GM10248 (cell line): ENCODE results near the gene RPH3AL.

Experiments
- CTCF ChIA-PET: fragments of 300-600 bp; sonication (Branson Sonifier 250); formaldehyde crosslinking; extraction: SDS; loops from one replicate; lab custom pipeline; 2021; ENCODE audit warnings: antibody characterized with exemption; lab: Yijun Ruan, JAX
- POLR2A ChIA-PET: fragments of 350-650 bp; sonication (Branson Sonifier 250); formaldehyde crosslinking; extraction: SDS; loops from one replicate; lab custom pipeline; 2020; ENCODE audit warnings: antibody characterized with exemption; lab: Yijun Ruan, JAX
- DNase-seq: peaks from one replicate; pipeline ENCODE4 v3.0.0; 2012; ENCODE audit errors: extremely low spot score
- CTCF ChIP-seq: IDR thresholded peaks from 2 replicates; pipeline ENCODE4 v1.5.1; 2012; ENCODE audit warnings: mild to moderate bottlenecking, low read depth; ENCODE audit errors: extremely low read depth, missing control alignments, control extremely low read depth

Gene RPH3AL

GRCh38 chr17:305090-305976, 47.3 kb downstream of the RPH3AL start:
- no peak for DNase-seq
- TF ChIP-seq CTCF, result no peak
- ChIA-PET CTCF (no interaction called here), POLR2A (interaction anchor here (0.6 kb wide), 1 partner anchor 71 kb away, joined by 12 read pairs; no protein-coding TSS in a partner anchor)

GRCh38 chr17:304461-304860, 48.1 kb downstream of the RPH3AL start:
- CTCF ChIA-PET, result no interaction called here
- DNase-seq, result no peak
- POLR2A ChIA-PET, result no interaction called here
- no peak for TF ChIP-seq CTCF

- ChIA-PET POLR2A (no interaction called here), CTCF (no interaction called here)
- DNase-seq, result no peak
- no peak for TF ChIP-seq CTCF
These were observed 49.4 kb downstream of the RPH3AL start for GRCh38 chr17:303168-303567.

GRCh38 chr17:302300-302698, 50.3 kb downstream of the RPH3AL start:
- CTCF ChIA-PET, result no interaction called here
- no peak for TF ChIP-seq CTCF
- POLR2A ChIA-PET, result no interaction called here
- no peak for DNase-seq

- CTCF ChIA-PET, result no interaction called here
- POLR2A ChIA-PET, result no interaction called here
- no peak for TF ChIP-seq CTCF
- DNase-seq, result no peak
These were observed 50.8 kb downstream of the RPH3AL start for GRCh38 chr17:301681-302299.

- no peak for DNase-seq
- TF ChIP-seq CTCF, result no peak
- CTCF ChIA-PET, result no interaction called here
- POLR2A ChIA-PET, result no interaction called here
These were observed 51.7 kb downstream of the RPH3AL start for GRCh38 chr17:300881-301280.
